HG03108 (cell line): Measurements from ENCODE around the gene IL23R.

ENCODE experiments used
- ATAC-seq: cut with Tn5 transposase; IDR thresholded peaks from one replicate; pipeline ENCODE4 v1.9.1; 2021; ENCODE audit warnings: moderate library complexity; ENCODE audit not compliant: unreplicated experiment

The IL23R gene

DNA sequence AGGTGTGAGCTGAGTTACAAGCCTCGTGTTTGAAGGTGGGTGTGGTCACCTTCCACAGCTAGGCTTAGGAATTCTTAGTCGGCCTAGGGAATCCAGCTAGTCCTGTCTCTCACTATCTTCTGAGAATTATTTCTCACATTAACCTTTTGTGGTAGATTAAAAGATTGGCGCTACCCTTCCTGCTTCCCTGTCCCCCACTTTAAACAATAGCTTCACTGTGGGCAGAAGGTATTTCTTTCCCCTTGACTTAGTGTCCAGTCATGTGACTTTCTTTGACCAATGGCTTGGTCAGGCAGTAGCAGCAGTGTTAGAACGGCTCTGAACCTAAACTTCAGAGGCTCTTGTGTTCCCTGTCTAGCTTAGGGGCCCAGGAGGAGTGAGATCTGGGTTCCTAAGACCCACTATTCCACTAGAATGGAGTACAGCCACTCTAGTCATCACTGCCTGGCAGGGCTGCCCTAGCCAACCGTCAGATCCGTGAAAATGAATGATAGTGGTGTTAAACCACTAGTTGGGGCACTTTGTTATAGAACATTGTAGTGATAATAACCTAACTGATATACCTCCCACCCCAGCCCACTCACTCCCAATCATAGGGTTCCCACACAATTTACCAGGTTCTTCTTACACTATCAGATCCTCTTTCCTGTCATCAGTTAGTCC, 17.6 kb upstream of the IL23R start:
- ATAC-seq: peak; percentile 17

- ATAC-seq: peak; percentile 97
Measured at GRCh38 chr1:67149179-67149770, 17.0 kb upstream of the IL23R start.

GRCh38 chr1:67150931-67151330, 15.3 kb upstream of the IL23R start:
- ATAC-seq: no peak

GRCh38 chr1:67158401-67158800, 7.9 kb upstream of the IL23R start:
- no peak for ATAC-seq

DNA sequence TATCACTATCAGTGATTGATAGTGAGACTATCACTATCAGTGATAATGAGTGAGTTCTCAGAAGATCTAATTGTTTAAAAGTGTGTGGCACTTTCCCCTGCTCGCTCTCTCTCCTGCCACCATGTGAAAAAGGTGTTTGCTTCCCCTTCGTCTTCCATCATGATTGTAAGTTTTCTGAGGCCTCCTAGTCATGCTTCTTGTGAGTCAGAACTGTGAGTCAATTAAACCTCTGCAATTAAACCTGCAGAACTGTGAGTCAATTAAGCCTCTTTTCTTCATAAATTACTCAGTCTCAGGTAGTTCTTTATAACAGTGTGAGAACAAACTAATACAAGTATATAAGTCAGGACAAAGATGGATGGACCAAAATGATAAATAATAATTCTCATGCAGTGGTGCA, 7.0 kb upstream of the IL23R start:
- no peak for ATAC-seq

GRCh38 chr1:67162954-67163353, 3.3 kb upstream of the IL23R start:
- no peak for ATAC-seq

GRCh38 chr1:67165468-67166041, 699 bp upstream of the IL23R start:
- ATAC-seq: no peak

GRCh38 chr1:67169496-67169895, 3.2 kb downstream of the IL23R start:
- ATAC-seq: peak; percentile 40

DNA sequence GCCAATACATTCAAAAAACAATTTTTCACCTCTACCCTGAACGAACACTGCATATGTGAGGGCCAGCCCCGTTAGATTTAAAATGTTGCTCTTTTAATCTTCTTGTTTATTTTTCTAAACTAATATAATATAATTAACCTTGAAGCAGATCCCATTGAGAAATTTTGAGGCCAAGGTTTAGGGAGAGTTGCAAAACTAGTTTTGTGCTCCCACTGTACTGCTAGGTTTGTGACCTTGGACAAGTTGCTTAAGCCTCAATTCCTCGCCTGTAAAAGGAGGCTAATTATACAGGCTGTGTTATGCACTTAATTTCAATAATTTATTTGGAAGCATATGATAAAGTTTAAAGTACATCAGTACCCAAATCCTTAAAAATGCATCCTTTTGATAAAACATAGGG, 3.7 kb downstream of the IL23R start:
- ATAC-seq: no peak

GRCh38 chr1:67170751-67171573, 4.7 kb downstream of the IL23R start:
- no peak for ATAC-seq

- ATAC-seq: no peak
Measured at GRCh38 chr1:67171574-67171955, 5.3 kb downstream of the IL23R start.

- ATAC-seq: no peak
Measured at GRCh38 chr1:67171978-67172377, 5.7 kb downstream of the IL23R start.

DNA sequence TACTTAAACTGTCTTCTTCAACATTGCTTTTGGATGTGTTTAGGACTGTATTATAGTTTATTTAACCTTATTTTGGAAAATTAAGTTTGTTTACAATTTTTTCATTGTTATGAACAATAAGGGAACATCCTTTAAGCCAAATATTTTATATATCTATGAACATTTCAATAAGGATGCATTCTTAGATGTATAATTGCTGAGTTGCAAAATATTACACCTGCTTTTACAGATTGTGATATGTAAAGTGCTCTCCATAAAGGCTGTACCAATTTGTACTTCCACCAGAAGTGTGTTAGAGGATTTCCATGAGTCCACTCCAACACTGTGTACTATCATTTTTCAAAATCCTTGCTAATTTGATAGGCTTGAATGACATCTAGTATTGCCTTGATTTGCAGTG, 7.7 kb downstream of the IL23R start:
- no peak for ATAC-seq

- peak; percentile 35 for ATAC-seq
Measured at GRCh38 chr1:67174716-67175284, 8.5 kb downstream of the IL23R start.

- no peak for ATAC-seq
Measured at GRCh38 chr1:67175530-67176087, 9.4 kb downstream of the IL23R start.

- no peak for ATAC-seq
Measured at GRCh38 chr1:67184838-67185421, 18.7 kb downstream of the IL23R start.

DNA sequence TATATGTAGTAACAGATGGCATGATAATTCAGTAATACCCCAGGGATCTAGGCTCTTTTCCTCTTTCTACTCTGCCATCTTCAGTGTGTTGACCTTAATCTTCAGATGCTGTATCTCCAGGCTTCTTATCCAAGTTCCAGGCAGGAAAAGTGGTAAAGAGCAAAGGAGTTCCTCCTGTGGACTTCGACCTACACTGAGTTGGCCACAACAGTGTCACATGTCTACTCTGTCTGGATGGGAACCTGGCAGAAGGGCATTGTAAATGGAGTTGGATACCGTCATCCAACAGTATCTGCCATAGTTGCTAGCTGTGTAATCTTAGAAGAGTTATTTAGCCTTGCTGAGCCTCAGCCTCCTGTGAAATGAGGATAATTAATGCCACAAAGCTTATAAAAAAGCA, 21.9 kb downstream of the IL23R start:
- ATAC-seq: no peak

- no peak for ATAC-seq
Measured at GRCh38 chr1:67189953-67190352, 23.7 kb downstream of the IL23R start.

DNA sequence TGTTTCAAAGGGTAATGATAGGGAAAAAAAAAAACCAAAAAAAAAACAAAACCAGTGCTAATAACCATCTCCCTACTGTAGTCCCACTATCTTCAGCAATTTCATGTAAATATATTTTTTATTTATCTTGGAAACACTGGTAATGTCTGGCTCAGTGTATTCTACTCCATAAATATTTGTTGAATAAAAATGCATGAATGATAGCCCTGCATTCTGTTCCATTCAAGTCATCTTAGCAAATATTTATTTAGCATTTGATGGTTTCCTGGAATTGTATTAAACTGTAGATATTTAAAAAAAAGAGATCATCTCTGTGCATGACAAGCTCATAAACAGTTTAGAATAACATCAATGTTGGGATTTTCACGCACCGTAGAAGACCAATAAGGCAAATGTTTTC, 24.2 kb downstream of the IL23R start:
- no peak for ATAC-seq

DNA sequence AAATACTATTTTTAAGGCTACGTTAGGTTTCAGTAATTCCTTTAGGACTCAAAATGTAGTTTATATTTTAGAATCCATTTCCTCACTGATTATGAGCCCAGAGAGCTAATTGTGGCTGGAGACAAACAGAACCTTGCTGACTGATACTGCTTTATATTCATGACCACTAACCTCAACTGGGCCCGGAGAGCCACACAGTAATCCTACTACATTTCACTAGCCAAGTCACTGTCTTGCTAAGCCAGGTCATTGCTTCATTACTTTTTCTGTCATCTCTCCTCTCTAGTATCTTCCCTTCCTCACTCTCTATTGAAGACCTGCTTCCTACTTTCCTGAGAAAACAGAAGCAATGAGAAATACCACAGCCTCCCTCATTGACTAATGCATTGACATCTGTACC, 24.7 kb downstream of the IL23R start:
- ATAC-seq: no peak
